SHP77 (cell line): ENCODE data around the gene GSTO1.

ENCODE experiments used
- DNase-seq, 2 experiments: peaks; one replicate each; lab custom pipeline; 2025; lab: John Stamatoyannopoulos, UW

GSTO1 gene

DNA sequence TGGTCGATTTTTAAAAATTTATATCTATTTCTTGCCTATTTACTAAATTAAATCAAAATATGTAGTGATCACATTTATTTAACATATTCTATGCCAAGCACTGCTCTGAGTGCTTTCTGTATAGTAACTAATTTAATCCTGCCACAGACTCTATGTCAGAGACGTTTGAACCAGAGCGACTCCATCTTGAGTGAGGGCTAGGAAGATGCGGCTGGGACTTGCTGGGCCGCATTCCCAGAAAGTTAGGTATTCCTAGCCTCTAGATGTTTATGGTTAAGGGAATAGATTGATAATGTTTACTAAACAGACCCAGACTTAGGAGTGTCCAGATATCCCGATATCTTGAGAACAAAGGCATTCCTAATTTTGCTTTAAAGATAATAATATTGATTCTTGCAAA, 3.2 kb upstream of the GSTO1 start:
- no peak for DNase-seq

DNA sequence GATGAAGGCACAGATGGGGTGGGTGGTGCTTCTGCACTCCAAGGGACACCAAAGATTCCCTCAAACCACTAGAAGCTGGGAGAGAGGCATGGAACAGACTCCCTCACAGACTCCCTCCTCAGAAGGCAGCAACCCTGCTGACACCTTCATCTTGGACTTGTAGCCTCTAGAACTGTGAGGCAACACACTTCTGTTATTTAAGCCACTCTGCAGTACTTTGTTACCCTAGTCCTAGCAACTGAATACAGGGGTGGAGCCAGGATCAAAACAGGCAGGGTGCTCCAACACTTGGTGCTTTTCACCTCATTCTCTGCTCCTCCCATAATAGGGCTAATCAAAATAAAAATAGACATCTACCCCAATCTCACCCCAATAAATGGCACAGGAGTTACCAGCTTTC, 2.3 kb upstream of the GSTO1 start:
- no peak for DNase-seq

DNA sequence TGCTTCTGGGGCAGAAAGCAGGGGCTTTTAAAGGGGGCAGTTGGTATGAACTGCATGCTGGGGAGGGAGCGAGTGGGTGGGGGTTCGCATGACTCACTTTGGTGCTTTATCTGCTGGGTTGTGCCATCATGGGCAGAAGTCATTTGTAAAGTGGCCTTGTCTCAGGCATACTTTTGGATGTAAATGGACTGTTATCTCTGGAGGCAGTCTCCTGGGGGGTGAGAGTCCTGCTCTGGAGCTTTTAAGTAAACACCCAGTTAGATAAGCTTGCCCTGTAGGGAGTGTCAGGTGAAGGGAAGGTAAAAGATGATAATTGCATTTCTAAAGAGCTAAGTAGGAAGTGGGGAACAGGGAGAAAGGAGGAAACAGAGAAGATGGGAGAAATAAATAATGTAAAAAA, 1.6 kb upstream of the GSTO1 start:
- no peak for DNase-seq

DNA sequence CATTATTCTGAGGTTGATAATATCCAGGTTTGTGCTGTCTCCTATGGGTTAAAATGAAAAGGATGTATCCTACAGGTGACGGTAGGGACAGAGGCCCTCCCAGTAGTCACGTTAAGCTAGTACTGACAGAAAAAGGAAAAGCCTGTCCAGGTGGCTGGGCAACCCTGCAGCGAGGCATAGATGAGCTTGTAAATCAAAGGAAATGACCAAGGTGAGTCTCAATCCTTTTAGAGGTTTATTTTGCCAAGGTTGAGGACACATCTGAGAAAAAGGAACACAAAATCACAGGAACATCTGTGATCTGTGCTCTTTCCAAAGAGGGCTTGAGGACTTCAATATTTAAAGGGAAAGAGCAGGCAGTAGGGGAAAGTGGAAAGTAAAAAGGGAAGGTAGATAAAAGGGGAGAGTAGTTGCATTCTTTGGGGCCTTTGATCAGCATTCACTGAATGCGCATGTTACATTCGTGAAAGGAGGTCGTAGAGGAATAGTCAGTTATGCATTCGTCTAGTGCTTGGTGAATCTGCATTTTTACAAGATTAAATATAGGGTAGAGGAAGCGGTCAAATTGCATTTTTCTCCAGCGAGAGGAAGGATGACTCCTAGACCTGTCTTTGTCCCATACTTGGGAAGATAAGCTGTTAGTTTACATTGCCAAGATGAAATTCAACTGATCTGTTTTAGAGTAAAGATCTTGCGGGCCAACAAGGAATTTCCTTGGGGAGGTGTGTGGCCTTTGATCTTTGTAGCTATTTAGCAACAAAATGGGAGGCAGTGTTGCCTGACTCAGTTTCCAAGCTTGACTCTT, 884 bp upstream of the GSTO1 start:
- DNase-seq: no peak

DNA sequence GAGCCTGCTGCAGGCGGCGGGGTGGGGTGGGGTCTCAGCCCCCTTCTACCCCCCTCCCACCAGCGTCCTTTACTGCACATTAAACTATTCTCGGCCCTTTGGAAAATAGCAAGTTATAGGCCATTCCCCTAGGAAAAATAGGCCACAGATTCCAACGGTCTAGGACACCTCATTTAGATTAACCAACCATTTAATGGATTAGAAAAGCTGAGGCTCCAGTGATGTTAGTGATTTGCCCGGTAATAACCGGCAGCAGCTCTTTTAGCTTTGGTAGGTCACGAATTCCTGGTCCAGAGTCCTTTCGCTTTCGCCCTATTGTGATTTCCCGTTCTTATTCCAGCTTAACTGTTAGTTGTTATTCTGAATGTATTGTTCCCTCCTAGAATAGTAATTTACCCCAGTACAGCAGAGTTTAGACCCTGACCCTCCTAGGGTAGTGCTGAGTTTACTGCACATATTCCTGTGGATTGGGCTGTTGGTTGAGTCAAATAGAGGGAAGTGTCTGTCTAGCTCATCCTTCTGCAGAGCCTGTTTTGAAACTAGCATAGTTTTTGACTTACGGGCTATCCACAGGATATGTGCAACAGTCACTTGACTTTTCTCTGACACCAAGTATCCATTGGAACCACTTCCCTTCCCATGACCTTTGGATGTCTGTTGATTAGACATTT, 754 bp downstream of the GSTO1 start:
- DNase-seq: no peak

DNA sequence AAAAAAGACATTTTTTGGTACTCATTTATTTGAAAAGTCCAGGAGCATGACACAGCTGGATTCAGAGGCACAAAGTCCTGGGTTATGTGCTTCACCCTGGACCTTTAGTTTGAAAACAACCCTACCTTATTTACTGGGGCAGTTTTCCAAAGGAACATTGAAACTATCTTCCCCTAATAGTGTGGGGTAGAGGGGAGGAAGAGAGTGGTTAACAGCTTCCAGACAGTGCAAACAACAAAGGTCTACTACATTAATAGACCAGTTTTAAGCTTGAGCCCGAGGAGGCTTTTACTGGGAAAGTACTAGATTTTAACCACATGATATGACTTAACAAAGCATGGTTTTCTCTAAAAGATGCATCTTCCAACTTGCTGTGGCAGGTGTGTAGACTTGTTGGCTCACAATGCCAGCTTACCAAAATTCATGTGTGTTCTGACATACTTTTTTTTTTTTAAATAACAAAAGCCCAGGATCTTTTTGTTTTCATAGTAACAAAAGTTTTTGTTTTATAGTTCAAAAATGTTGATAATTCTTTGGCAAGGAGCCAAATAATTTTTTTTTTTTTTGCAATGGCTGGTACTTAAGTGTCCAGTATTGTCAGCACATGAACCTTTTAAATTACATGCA, 1.8 kb downstream of the GSTO1 start:
- no peak for DNase-seq

DNA sequence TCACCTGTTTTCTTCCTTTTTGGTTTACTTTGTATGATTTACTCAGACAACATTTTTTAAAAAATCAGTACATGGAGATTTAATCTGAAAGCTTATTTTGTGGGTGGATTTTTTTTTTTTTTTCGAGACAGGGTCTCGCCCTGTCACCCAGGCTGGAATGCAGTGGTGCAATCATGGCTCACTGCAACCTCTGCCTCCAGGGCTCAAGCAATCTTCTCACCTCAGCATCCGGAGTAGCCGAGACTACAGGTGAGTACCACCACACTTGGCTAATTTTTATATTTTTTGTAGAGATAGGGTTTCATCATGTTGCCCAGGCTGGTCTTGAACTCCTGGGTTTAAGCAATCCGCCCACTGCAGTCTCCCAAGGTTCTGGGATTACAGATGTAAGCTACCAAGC, 2.5 kb downstream of the GSTO1 start:
- no peak for DNase-seq

DNA sequence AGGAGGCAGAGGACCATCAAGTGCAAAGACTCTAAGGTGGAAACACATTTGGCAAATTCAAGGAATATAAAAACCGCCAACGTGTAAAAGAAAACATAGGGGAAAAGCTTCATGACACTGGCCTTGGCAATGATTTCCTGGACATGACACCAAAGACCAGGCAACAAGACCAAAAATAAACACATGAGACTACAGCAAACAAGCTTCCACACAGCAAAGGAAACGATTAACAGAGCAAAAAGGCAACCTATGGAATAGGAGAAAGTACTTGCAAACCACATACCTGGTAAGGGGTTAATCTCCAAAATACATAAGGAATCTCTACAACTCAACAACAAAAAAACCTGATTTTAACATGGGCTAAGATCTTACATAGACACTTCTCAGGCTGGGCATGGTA, 3.5 kb downstream of the GSTO1 start:
- DNase-seq: no peak

DNA sequence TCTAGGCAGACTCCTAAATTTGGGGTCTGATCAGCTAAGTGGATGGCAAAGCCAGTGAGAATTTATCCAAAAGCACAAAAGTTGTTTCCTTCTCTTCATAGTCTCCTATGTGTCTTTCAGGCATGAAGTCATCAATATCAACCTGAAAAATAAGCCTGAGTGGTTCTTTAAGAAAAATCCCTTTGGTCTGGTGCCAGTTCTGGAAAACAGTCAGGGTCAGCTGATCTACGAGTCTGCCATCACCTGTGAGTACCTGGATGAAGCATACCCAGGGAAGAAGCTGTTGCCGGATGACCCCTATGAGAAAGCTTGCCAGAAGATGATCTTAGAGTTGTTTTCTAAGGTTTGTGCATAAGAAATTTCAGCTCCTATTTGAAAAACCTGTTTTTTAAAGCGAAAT, 4.8 kb downstream of the GSTO1 start:
- DNase-seq: no peak

DNA sequence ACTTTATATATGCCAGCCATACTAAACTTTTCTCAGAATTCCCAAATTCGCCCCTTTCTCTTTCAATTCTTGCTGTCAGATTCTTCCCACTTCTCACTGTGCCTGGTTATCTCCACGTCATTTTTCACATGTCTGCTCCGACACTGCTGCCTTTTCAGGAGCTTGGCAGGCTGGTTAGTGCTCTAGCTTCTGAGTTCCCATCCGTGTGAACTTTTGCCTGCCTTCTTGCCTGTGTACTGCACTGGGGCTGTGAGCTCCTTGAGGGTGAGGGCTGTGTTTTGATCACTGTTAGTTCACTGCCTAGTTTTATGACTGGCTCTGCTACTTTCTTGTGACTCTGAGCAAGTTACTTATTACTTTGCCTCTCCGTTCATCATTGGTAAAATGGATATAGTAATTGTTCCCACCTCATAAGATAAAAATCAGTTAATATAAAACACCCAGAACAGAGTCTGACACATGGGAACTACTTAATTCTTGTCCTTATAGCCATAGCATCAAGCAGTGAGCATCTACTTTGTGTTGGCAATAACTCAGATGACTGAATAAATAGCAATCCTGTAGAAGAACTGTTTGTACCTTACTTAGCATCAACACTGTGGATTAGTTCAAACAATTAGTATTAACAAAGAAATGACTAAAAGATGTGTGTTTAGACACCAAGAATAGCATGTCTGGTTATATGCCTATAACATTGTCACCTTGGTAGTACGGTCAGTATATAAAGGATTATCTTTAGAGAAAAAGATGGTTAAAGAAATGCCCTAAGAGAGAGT, 5.5 kb downstream of the GSTO1 start:
- no peak for DNase-seq

DNA sequence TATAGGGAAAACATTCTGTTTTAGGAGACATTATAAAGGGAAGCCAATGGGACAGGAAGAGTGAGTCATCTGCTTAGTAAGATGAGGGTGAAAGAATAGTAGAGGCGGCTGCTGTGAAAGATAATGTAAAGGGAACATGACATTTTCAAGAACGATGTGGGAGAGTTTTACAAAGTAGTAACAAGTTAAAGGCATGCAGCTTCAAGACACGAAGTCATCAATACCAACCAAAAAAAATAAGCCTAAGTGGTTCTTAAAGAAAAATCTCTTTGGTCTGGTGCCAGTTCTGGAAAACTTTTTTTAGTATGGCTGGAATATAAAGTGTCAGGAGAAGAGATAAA, 6.1 kb downstream of the GSTO1 start:
- DNase-seq: no peak

DNA sequence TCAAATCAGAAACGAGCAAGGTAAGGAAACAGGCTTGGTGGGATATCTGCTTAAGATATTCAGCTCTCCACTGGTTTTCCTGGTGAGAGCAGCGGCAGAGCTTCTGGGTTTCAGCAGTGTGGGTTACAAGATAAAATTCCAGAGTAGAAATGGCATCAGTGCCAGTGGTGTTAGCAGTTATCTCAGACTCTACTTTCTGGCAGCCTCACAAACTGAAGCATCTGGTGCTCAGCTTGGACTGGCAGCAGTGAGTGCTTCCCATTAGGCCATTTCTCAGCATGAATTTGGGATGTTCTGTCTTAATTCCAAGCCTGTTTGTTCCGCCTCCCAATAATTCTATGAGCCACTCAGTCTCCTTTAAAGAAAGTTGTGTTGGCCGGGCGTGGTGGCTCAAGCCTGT, 7.4 kb downstream of the GSTO1 start:
- DNase-seq: no peak

DNA sequence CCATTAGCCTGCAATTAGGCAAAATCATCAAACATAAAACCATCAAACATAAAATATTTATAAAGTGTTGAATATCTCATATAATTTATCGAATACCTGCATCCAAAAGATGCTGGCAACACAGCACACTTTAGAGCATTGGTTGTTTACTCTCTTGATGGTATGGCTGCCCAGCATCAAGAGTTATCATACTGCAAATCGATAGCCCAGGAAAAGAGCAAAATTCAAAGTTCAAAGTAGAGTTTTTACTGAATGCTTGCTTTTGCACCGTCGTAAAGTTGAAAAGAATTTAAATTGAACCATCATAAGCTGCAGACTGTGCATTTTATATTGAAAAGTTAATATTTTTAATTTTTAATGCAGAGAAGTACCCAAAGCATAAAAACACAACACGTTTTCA, 10.1 kb downstream of the GSTO1 start:
- DNase-seq: no peak

DNA sequence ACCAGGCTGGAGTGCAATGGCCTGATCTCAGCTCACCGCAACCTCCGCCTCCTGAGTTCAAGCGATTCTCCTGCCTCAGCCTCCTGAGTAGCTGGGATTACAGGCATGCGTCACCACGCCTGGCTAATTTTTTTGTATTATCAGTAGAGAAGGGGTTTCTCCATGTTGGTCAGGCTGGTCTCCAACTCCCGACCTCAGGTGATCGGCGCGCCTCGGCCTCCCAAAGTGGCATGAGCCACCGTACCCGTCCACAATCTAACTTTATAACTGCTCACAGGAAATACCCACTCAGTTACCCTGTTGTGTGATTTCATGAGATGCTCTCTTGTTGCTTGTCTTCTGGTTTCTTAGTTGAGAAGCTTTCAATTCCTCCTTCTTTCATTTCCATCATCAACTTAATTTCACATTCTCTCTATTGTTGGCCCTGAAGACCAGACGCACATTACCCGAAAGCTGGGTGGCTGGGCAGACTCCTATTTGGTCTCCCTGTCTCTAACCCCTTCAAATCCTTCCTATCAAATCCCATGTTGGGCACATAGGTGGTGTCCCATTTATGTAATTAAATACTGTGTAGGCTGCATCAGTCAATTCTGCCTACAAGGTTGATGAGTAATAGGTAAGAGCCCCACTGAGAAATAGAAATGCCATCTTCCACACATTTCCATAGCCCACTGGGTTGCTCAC, 13.2 kb downstream of the GSTO1 start:
- no peak for DNase-seq

DNA sequence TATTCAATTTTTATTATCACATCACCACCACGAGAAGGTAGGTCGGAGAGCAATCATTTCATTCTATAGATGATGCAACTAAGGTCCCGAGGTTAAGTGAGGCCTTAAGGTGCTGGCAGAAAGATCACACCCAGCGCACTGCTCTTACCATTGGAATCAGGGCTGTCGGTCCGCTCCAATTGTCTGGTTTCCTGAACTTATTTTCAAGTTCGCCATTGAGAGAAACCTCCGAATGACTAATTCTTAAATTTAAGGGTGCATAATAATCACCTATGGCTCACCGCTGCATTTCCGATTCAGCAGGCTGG, 13.7 kb downstream of the GSTO1 start:
- DNase-seq: no peak

DNA sequence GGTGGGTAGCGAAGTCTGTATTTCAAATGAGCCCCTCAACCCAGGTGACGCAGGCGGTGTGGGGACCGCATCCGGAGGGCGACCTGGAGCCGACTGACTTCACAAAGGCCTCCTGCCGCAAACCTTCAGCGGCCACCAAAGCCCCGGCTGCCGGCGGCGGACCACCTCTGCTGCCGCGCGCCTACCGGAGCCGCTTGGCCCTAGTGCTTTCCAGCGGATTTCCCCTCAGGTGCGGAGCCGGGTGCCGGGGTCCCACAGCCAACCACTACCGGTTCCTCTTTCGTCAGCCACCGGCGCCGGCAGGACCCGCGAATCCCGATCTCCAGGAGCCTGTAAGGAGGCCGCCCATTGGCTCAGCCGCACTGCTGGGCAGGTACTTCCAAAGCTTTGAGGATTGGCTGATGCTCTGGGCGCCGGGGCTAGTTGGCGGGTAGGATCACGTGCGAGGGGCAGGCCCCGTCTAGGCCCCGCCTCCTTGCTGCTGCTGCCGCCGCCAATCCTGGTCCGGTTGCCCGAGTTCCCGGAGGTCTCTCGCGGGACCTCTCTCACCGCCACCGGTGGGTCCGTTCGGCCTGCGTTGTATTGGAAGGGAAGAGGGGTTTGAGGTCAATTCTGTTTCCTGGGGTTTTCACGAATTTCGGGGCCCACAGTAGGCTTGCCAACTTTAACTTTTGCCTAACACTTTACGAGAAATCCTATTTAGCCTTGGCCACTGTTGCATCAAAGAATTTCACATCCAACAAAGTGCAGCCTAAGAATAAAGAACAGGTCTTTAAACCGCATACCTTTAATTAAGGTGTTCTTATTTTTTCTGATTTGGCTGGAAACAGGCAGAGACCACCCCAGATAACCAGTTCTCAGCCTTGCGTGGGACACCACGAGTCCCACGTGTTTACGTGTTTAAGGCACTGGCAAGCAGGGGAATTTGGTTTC, 14.3 kb downstream of the GSTO1 start, which contains the start of gene GSTO2:
Gene GSTO2 (plus strand): TSS at position 472 of the 933 bp plus-strand sequence. CDS start 5,732 bp downstream, outside the sequence.
- peak; percentile 97 to 99 for DNase-seq

DNA sequence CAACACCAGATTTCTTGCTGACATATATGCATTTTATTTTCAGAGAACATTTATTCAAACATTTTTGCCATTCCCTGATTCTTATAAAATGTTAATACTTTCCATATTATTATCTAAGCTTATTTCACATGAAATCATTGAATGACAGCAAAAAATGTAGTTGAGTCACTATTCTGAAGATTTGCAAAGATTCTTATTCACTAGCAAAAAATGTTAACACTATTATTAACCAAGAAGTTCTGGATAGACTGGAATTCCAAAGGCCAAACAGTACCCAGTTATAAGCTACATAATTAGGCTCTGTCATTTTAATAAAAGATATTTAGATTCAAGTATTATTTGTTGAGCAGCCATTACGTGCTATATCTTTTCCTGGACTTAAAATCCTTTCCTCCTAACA, 18.6 kb downstream of the GSTO1 start:
- no peak for DNase-seq

DNA sequence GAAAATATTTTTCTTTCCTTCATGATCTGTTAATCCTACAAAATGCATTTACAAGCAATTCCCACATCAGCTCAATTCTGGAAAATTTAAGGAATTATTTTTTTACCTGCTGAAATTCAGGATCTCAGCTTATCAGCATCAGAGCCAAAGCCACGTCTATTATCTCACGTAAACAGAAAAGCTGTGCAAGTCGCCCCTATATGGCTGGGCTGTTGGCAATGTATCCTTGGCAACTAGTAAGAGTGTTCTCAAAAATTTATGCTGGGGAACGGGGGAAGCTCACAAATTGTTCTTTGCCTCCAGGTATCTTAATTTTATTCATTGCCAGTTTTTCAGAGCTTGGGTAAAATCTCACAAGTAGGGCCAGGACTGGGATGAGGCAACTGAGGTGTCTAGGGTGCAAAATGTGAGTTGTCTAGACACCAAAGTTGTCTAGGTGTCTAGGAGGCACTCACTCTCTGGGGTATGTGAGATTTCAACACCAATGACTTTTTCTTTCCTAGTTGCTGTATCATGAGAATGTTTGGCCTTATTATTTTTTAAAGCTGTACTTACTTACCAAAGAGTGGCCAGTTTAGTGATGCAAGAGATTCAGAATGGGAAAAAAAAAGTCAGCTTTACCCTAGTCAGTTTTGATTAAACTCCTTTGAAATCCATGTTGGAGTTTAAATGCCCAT, 19.3 kb downstream of the GSTO1 start:
- DNase-seq: no peak

DNA sequence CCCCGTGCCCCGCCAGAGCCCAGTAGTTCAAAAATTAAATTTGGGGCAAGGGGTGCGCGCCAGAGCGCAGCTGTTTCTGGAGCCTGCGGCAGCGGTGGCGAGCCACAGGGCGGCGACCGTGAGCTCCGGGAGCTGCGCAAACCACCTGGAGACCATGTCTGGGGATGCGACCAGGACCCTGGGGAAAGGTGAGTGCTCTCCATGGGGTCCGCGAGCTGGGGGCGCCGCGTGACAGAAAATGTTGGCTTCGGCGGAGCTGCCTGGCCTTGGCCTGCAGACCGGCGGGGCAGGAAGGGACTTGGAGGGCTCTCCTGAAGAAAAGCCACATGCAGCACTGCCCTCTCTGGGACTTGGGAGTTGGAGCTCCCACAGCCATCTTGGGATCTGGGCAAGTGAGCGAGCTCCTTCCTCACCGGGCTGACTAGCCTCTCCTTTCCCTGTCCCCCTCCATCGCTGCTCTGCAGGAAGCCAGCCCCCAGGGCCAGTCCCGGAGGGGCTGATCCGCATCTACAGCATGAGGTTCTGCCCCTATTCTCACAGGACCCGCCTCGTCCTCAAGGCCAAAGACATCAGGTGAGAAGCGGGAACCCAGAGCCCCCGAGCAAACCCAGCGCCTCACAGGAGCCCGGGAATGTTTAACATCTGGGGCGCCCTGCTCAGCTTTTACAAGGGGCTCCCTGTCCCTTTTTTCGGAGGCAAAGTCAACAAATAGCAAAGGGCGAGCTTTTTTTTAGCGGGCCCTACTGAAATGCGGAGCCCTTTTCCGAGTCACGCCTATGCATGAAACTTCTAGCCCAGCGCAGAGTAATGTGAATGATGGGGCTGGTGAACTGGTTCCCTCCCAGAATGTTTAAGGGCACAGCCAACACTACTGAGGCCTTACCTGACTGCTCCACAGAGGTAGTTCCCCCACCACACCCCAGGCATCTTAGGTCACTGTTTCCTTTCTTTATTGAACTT, 20.4 kb downstream of the GSTO1 start:
- DNase-seq: no peak
